Tibial nerve (tissue), 4 donors: Measurements from ENCODE around the gene SHB. TPM values are rescaled to one million over a fixed set of nuclear protein-coding genes. Genes with fewer than 3 reads are reported as not detected.

Source experiments
- DNase-seq, 2 donors: peaks; one replicate each; pipeline ENCODE4 v3.0.0-alpha.2; 2019; ENCODE audit warnings: low spot score in 2 of 2
- H3K27ac ChIP-seq, 4 donors: fragments of 200-600 bp; sonication (generic) in 3 of 4; one replicate each; pipeline ENCODE4 v1.5.1; 2017 to 2019; ENCODE audit warnings: mild to moderate bottlenecking in 1 of 4
- H3K27me3 ChIP-seq, 2 donors: fragments of 200-600 bp; sonication (generic) in 1 of 2; one replicate each; pipeline versions ENCODE4 v1.5.1 to v1.6.0; 2017 to 2019
- H3K36me3 ChIP-seq, 3 donors: fragments of 200-600 bp; sonication (generic); one replicate each; pipeline ENCODE4 v1.5.1; 2018 to 2019
- H3K4me1 ChIP-seq, 4 donors: fragments of 200-600 bp; sonication (generic) in 3 of 4; one replicate each; pipeline ENCODE4 v1.5.1; 2017 to 2019
- H3K4me3 ChIP-seq, 4 donors: fragments of 200-600 bp; sonication (generic) in 3 of 4; one replicate each; pipeline ENCODE4 v1.5.1; 2017 to 2019; ENCODE audit warnings: mild to moderate bottlenecking in 1 of 4, moderate library complexity in 1 of 4
- H3K9me3 ChIP-seq, 4 donors: fragments of 200-600 bp; sonication (generic) in 3 of 4; one replicate each; pipeline ENCODE4 v1.5.1; 2017 to 2019
- EP300 ChIP-seq, 2 donors: sonication (generic); formaldehyde crosslinking; IDR thresholded peaks; one replicate each; pipeline ENCODE4 v1.6.1; 2017; ENCODE audit warnings: antibody characterized with exemption in 2 of 2, mild to moderate bottlenecking in 1 of 2
- POLR2A ChIP-seq, 2 donors: fragments of 450-650 bp; IDR thresholded peaks; one replicate each; pipeline ENCODE4 v1.6.1; 2017; ENCODE audit warnings: antibody characterized with exemption in 2 of 2, mild to moderate bottlenecking in 2 of 2, moderate library complexity in 2 of 2
- WGBS, 2 donors: methylation state at CpG; one replicate each; pipeline ENCODE4 v1.1.5; 2018; 5-methylcytosine and 5-hydroxymethylcytosine counted together
- total RNA-seq, 4 donors: library from RNA; depleted of rRNA; stranded (reverse); fragments of >200 nt; gene quantifications; one replicate each; pipeline ENCODE4 v1.1.0, GENCODE V29; 2016
- TF ChIP-seq, protein P1 (sequence below), 5 experiments: fragments of 200-600 bp in 3 of 5; fragments of 450-650 bp in 2 of 5; sonication (generic) in 3 of 5; IDR thresholded peaks; one replicate each; pipeline ENCODE4 v1.5.1; 2016 to 2019; ENCODE audit warnings: antibody characterized with exemption in 5 of 5, mild to moderate bottlenecking in 3 of 5, moderate library complexity in 2 of 5

The SHB gene
- total RNA-seq, 4 donors from 2014 or later = 6.3 to 15.9 (median 11.6) TPM

DNA sequence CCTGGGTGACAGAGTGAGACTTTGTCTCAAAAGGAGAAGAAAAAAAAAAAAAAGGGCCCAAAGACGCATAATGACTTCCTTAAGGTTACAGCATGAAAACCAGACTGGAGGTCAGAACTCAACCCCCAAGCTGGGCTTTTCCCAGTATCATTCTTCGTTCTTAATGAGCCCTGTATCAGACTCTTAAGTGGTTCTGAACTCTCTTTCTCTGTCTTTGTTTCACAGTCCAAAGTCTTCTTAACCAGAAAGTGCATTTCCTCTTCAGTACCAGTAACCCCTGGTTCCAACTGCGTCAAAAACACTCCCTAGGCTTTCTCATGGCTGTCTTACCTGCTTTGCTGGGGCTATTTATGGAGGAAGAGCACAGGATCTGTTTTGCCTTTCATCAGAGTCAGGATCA is 38.4 kb upstream of the SHB start:
- Histone ChIP-seq H3K27ac (no peak overlapping the region), H3K27me3 (no peaks in the 10 kb centered on the region), H3K9me3 (no peaks in the 10 kb centered on the region), H3K4me1 (no peaks in the 10 kb centered on the region), H3K4me3 (no peak overlapping the region), H3K36me3 (no peaks in the 10 kb centered on the region)
- 78 to 81% methylated on average over 3 of the region's 3 CpGs for WGBS, 2 donors
- no peak for DNase-seq
- TF ChIP-seq EP300 (IDR thresholded peaks at IDR 0.05) = no peak
- no peak for TF ChIP-seq POLR2A (IDR thresholded peaks at IDR 0.05)
- TF ChIP-seq, protein P1, sequence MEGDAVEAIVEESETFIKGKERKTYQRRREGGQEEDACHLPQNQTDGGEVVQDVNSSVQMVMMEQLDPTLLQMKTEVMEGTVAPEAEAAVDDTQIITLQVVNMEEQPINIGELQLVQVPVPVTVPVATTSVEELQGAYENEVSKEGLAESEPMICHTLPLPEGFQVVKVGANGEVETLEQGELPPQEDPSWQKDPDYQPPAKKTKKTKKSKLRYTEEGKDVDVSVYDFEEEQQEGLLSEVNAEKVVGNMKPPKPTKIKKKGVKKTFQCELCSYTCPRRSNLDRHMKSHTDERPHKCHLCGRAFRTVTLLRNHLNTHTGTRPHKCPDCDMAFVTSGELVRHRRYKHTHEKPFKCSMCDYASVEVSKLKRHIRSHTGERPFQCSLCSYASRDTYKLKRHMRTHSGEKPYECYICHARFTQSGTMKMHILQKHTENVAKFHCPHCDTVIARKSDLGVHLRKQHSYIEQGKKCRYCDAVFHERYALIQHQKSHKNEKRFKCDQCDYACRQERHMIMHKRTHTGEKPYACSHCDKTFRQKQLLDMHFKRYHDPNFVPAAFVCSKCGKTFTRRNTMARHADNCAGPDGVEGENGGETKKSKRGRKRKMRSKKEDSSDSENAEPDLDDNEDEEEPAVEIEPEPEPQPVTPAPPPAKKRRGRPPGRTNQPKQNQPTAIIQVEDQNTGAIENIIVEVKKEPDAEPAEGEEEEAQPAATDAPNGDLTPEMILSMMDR (IDR thresholded peaks at IDR 0.05) = no peak

DNA sequence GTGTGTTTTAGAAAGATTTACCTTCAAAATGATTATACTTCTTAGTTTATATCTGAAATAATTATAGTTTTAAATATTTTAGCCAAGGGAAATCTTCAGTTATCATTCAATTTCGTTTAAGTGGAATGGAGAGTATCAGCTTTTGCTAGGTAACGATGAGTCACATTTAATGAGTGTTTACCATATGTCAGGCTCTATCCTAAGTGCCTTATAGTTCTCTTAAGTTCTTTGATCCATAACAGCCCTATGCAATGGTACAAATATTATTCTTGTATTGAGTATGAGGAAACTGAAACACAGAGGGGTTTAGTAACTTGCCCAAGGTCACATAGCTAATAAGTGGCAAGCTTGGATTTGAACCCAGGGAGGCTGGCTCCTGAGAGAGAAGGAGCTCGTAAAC is 37.5 kb upstream of the SHB start:
- Histone ChIP-seq H3K4me1 (no peaks in the 10 kb centered on the region), H3K36me3 (no peaks in the 10 kb centered on the region), H3K27me3 (no peaks in the 10 kb centered on the region), H3K4me3 (no peak overlapping the region), H3K9me3 (no peaks in the 10 kb centered on the region), H3K27ac (no peak overlapping the region)
- WGBS, 2 donors = 86% methylated on average over 3 of the region's 3 CpGs
- TF ChIP-seq EP300 (IDR thresholded peaks at IDR 0.05) (no peak), POLR2A (IDR thresholded peaks at IDR 0.05) (no peak)
- TF ChIP-seq, protein P1 (IDR thresholded peaks at IDR 0.05) = no peak
- DNase-seq = no peak

GRCh38 chr9:38103340-38103739 is 34.3 kb upstream of the SHB start:
- H3K27ac ChIP-seq = no peak overlapping the region
- no peak overlapping the region for H3K4me3 ChIP-seq
- peaks cover 0 to under 1% (median 0%) of the 10 kb centered on the region in 4 donors for H3K9me3 ChIP-seq
- H3K4me1 ChIP-seq = no peaks in the 10 kb centered on the region
- TF ChIP-seq POLR2A (IDR thresholded peaks at IDR 0.05) (no peak), EP300 (IDR thresholded peaks at IDR 0.05) (no peak)
- TF ChIP-seq, protein P1 (IDR thresholded peaks at IDR 0.05) = no peak
- H3K36me3 ChIP-seq = no peaks in the 10 kb centered on the region
- H3K27me3 ChIP-seq = no peaks in the 10 kb centered on the region
- no peak for DNase-seq
- 86 to 92% methylated on average over 2 of the region's 2 CpGs for WGBS, 2 donors

DNA sequence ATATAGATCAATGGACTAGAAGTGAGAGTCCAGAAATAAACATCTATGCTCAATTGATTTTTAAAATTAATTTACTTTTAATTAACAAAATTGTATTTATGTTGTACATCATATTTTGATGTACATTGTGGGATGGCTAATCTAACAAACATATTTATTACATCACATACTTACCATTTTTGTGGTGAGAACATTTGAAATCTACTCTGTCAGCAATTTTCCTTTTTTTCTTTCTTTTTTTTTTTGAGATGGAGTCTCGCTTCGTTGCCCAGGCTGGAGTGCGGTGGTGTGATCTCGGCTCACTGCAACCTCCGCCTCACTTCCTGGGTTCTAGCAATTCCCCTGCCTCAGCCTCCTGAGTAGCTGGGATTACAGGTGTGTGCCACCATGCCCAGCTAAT is 32.4 kb upstream of the SHB start:
- WGBS, 2 donors = 90 to 92% methylated on average over 5 of the region's 5 CpGs
- TF ChIP-seq POLR2A (IDR thresholded peaks at IDR 0.05) (no peak), EP300 (IDR thresholded peaks at IDR 0.05) (no peak)
- TF ChIP-seq, protein P1 (IDR thresholded peaks at IDR 0.05) = no peak

DNA sequence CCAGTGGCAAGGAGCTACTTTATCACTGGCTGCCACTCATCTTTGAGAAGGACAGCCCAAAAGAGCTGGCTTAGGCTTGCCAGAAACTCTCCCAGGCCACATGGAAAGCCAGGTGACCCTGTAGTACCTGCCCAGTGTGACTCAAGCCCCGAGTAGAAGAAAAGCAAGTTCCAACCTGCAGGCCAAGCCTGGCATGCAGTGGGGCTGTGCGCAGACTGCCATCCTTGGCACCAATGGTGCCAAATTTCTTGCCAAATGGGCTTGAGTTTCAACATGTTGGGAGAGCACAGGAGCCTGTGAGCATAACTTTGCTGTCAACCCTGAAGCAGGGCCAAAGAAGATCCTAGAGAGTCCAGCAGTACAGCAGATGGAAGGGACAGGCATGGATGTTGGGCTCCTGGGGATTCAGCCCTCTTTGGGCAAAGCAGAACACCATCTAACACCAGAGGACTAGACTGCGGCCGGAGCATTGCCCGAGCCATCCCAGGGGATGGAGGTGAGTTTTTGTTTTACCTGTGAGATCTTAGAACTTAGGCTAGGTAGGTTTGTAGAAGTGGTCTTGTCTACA is 27.3 kb upstream of the SHB start:
- Histone ChIP-seq H3K27me3 (no peaks in the 10 kb centered on the region), H3K4me1 (no peaks in the 10 kb centered on the region), H3K4me3 (no peak overlapping the region), H3K9me3 (peaks cover 0 to 6% (median 0%) of the 10 kb centered on the region in 4 donors), H3K27ac (no peak overlapping the region), H3K36me3 (no peaks in the 10 kb centered on the region)
- DNase-seq = no peak
- no peak for TF ChIP-seq EP300 (IDR thresholded peaks at IDR 0.05)
- 96 to 98% methylated on average over 5 of the region's 5 CpGs for WGBS, 2 donors

More for the DNA sequence above, 32.4 kb upstream of the SHB start:
- H3K9me3 ChIP-seq = peaks cover 0 to 6% (median 0%) of the 10 kb centered on the region in 4 donors
- no peaks in the 10 kb centered on the region for H3K27me3 ChIP-seq
- H3K4me1 ChIP-seq = no peaks in the 10 kb centered on the region
- no peak overlapping the region for H3K4me3 ChIP-seq
- DNase-seq = no peak
- H3K27ac ChIP-seq = no peak overlapping the region
- no peaks in the 10 kb centered on the region for H3K36me3 ChIP-seq

DNA sequence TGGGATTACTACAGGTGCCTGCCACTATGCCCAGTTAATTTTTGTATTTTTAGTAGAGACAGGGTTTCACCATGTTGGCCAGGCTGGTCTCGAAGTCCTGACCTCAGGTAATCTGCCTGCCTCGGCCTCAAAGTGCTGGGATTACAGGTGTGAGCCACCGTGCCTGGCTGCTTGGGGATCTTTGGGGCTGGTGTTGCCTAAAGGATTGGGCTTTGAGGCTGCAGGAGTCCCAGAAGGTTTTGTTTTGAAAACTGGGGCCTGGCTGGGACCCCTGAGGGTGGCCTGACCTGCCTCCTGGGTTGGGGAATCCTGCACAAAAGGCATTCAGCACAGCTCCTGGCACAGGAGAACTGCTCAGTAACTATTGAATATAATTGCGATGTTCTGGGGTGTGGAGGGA is 25.1 kb upstream of the SHB start:
- H3K27ac ChIP-seq = no peak overlapping the region
- no peak for TF ChIP-seq EP300 (IDR thresholded peaks at IDR 0.05)
- no peak for TF ChIP-seq POLR2A (IDR thresholded peaks at IDR 0.05)
- TF ChIP-seq, protein P1 (IDR thresholded peaks at IDR 0.05) = no peak
- H3K4me3 ChIP-seq = no peak overlapping the region
- 92 to 94% methylated on average over 4 of the region's 4 CpGs for WGBS, 2 donors
- H3K9me3 ChIP-seq = peaks cover 0 to 6% (median 0%) of the 10 kb centered on the region in 4 donors
- no peak for DNase-seq
- no peaks in the 10 kb centered on the region for H3K4me1 ChIP-seq
- H3K27me3 ChIP-seq = no peaks in the 10 kb centered on the region
- no peaks in the 10 kb centered on the region for H3K36me3 ChIP-seq
